GM12878 (cell line): Measurements from ENCODE around the gene TANC1. TPM values are rescaled to one million over a fixed set of nuclear protein-coding genes. Genes with fewer than 3 reads are reported as not detected.

Experiments
- ATAC-seq: fragments of 200-7000 bp; cut with Tn5 transposase; 3 replicates; pipeline ENCODE4 v1.9.1; 2020; ENCODE audit warnings: mild to moderate bottlenecking, moderate library complexity
- BruUV-seq: library from RNA; stranded (reverse); fragments of 400-500 nt; replicated peaks from 2 replicates; lab custom pipeline; 2021; lab: Mats Ljungman, UMichigan
- CTCF ChIA-PET: fragments of 300-600 bp; sonication (Branson Sonifier 250); formaldehyde crosslinking; extraction: SDS; loops from one replicate; lab custom pipeline; 2021; ENCODE audit warnings: inconsistent platforms; lab: Yijun Ruan, JAX
- POLR2A ChIA-PET: fragments of 350-600 bp; formaldehyde crosslinking; extraction: SDS; loops from one replicate; lab custom pipeline; 2021; ENCODE audit warnings: inconsistent platforms; lab: Charles Lee
- RAD21 ChIA-PET: fragments of 300-600 bp; sonication (Branson Sonifier 250); formaldehyde crosslinking; loops from one replicate; lab custom pipeline; 2023; ENCODE audit warnings: antibody characterized with exemption; ENCODE audit not compliant: unreplicated experiment; lab: Charles Lee
- SMC1A ChIA-PET: fragments of 300-600 bp; sonication (Branson Sonifier 250); formaldehyde crosslinking; loops from one replicate; lab custom pipeline; 2023; ENCODE audit not compliant: unreplicated experiment, uncharacterized antibody; lab: Charles Lee
- DNase-seq: peaks from one replicate; pipeline ENCODE4 v3.0.0-alpha.2; 2011; ENCODE audit warnings: low read depth, low spot score
- FAIRE-seq: peaks from 3 replicates; lab custom pipeline; 2011; peaks lifted over from hg19 to GRCh38; lab: Jason Lieb, UNC
- H2AFZ ChIP-seq: 2 replicates; pipeline ENCODE4 v1.6.0; 2011; ENCODE audit warnings: low read depth, low read length, control low read depth; ENCODE audit not compliant: control insufficient read depth
- H3K27ac ChIP-seq: 2 replicates; pipeline ENCODE4 v1.5.1; 2011; ENCODE audit warnings: control low read depth; ENCODE audit not compliant: control insufficient read depth, insufficient read depth
- H3K27me3 ChIP-seq, 2 experiments: replicated peaks in 1 of 2; 2 replicates each; pipeline versions ENCODE4 v1.6.0 to v1.6.1; 2011; ENCODE audit warnings: low read length in 1 of 2; ENCODE audit not compliant: control insufficient read depth in 2 of 2, insufficient read depth in 2 of 2
- H3K36me3 ChIP-seq, 2 experiments: 2 replicates each; pipeline ENCODE4 v1.5.1; 2011; ENCODE audit warnings: low read length in 1 of 2; ENCODE audit not compliant: control insufficient read depth in 2 of 2, insufficient read depth in 2 of 2
- H3K4me1 ChIP-seq: 2 replicates; pipeline ENCODE4 v1.6.1; 2011; ENCODE audit warnings: mild to moderate bottlenecking, low read length, moderate library complexity, mixed read lengths; ENCODE audit not compliant: control insufficient read depth, insufficient read depth
- H3K4me2 ChIP-seq: 2 replicates; pipeline ENCODE4 v1.6.0; 2011; ENCODE audit warnings: control low read depth; ENCODE audit not compliant: control insufficient read depth, insufficient read depth
- H3K4me3 ChIP-seq: fragments of 200-600 bp; sonication (generic); 2 replicates; pipeline ENCODE4 v1.5.1; 2016
- H3K79me2 ChIP-seq: 2 replicates; pipeline ENCODE4 v1.6.0; 2011; ENCODE audit warnings: low read length; ENCODE audit not compliant: control insufficient read depth, insufficient read depth
- H3K9ac ChIP-seq: 2 replicates; pipeline ENCODE4 v1.8.0; 2011; ENCODE audit warnings: low read length, control low read depth, mixed read lengths; ENCODE audit not compliant: control insufficient read depth, insufficient read depth
- H3K9me3 ChIP-seq: replicated peaks from 3 replicates; pipeline ENCODE4 v1.5.1; 2011; ENCODE audit warnings: mild to moderate bottlenecking, low read length; ENCODE audit not compliant: control insufficient read depth, insufficient read depth
- H4K20me1 ChIP-seq: 2 replicates; pipeline ENCODE4 v1.6.0; 2011; ENCODE audit not compliant: control insufficient read depth, insufficient read depth
- ATF2 ChIP-seq: IDR thresholded peaks from 2 replicates; pipeline ENCODE4 v1.6.1; 2012; ENCODE audit warnings: low read length, inconsistent platforms
- CHD1 ChIP-seq: IDR thresholded peaks from 2 replicates; pipeline ENCODE4 v1.6.1; 2012; ENCODE audit warnings: low read depth, low read length, improper control_type of control experiment
- CUX1 ChIP-seq: IDR thresholded peaks from 2 replicates; pipeline ENCODE4 v1.6.1; 2012; ENCODE audit warnings: improper control_type of control experiment, low read depth, low read length; ENCODE audit not compliant: insufficient replicate concordance
- E2F4 ChIP-seq: IDR thresholded peaks from 2 replicates; pipeline ENCODE4 v1.6.1; 2012; ENCODE audit warnings: low read depth, low read length, improper control_type of control experiment
- EGR1 ChIP-seq, 2 experiments: IDR thresholded peaks; 1 replicate in 1 of 2; 2 replicates in 1 of 2; pipeline ENCODE4 v1.6.1; 2011 to 2012; ENCODE audit warnings: low read depth in 2 of 2, low read length in 2 of 2, borderline replicate concordance in 1 of 2, mild to moderate bottlenecking in 1 of 2, moderate library complexity in 1 of 2
- EP300 ChIP-seq, 2 experiments: fragments of 150-350 bp in 1 of 2; IDR thresholded peaks; 2 replicates each; pipeline ENCODE4 v1.6.1; 2011 to 2012; ENCODE audit warnings: low read depth in 2 of 2, low read length in 2 of 2, borderline replicate concordance in 1 of 2, improper control_type of control experiment in 1 of 2, inconsistent platforms in 1 of 2; ENCODE audit not compliant: control insufficient read depth in 1 of 2
- FOS ChIP-seq: IDR thresholded peaks from 3 replicates; pipeline ENCODE4 v1.6.1; 2011; ENCODE audit warnings: borderline replicate concordance; ENCODE audit not compliant: insufficient read length; ENCODE audit errors: extremely low read depth
- HCFC1 ChIP-seq: fragments of 150-350 bp; IDR thresholded peaks from 2 replicates; pipeline ENCODE4 v1.6.1; 2014; ENCODE audit warnings: low read length
- KDM1A ChIP-seq: fragments of 200-600 bp; sonication (generic); IDR thresholded peaks from 2 replicates; pipeline ENCODE4 v1.6.1; 2016; ENCODE audit warnings: borderline replicate concordance
- MXI1 ChIP-seq: fragments of 150-350 bp; IDR thresholded peaks from 2 replicates; pipeline ENCODE4 v1.6.1; 2011; ENCODE audit warnings: low read depth, mild to moderate bottlenecking, inconsistent platforms, low read length, improper control_type of control experiment
- NR2C1 ChIP-seq: fragments of 450-650 bp; IDR thresholded peaks from 2 replicates; pipeline ENCODE4 v1.6.1; 2017; ENCODE audit warnings: antibody characterized with exemption, mild to moderate bottlenecking, moderate library complexity
- NR2F1 ChIP-seq: fragments of 450-650 bp; conservative IDR thresholded peaks from 2 replicates; pipeline ENCODE4 v1.6.1; 2017; ENCODE audit warnings: mild to moderate bottlenecking
- RBBP5 ChIP-seq: fragments of 200-600 bp; sonication (generic); conservative IDR thresholded peaks from 2 replicates; pipeline ENCODE4 v1.6.1; 2016
- SMAD1 ChIP-seq: fragments of 450-650 bp; IDR thresholded peaks from 2 replicates; pipeline ENCODE4 v1.6.1; 2018; ENCODE audit warnings: mild to moderate bottlenecking, low read depth; ENCODE audit not compliant: partially characterized antibody
- YY1 ChIP-seq: IDR thresholded peaks from 2 replicates; pipeline ENCODE4 v1.6.1; 2011; ENCODE audit warnings: low read depth, mild to moderate bottlenecking, low read length
- ZNF207 ChIP-seq: fragments of 450-650 bp; IDR thresholded peaks from 2 replicates; pipeline ENCODE4 v1.6.1; 2014; ENCODE audit warnings: antibody characterized with exemption, mild to moderate bottlenecking, borderline replicate concordance
- ZSCAN29 ChIP-seq: fragments of 450-650 bp; IDR thresholded peaks from 2 replicates; pipeline ENCODE4 v1.6.1; 2017; ENCODE audit warnings: mild to moderate bottlenecking, moderate library complexity
- WGBS: methylation state at CpG from one replicate; pipeline ENCODE4 v1.1.6; 2016; ENCODE audit warnings: low lambda C conversion rate; ENCODE audit not compliant: insufficient replicate concordance, insufficient coverage; ENCODE audit errors: missing lambda C conversion rate; 5-methylcytosine and 5-hydroxymethylcytosine counted together
- in situ Hi-C: fragments of 300-500 bp; cut with MboI; formaldehyde crosslinking; loops from 9 replicates; pipeline ENCODE4 v1.14.3; 2018; ENCODE audit warnings: mixed read lengths
- intact Hi-C: fragments of 100-400 bp; cut with micrococcal nuclease; formaldehyde crosslinking; loops from one replicate; pipeline ENCODE4 v1.14.2; 2022; ENCODE audit not compliant: unreplicated experiment
- polyA plus RNA-seq, 11 experiments: library from polyadenylated mRNA; depleted of rRNA in 4 of 11; unstranded in 6 of 11; stranded (reverse) in 5 of 11; fragments of >200 nt; fragmentation: Nextera tagmentation in 4 of 11; fragmentation: Illumina TruSeq in 1 of 11; extraction: Ambion mirVana in 4 of 11; extraction: Trizol in 1 of 11; gene quantifications; 1 replicate in 1 of 11; 2 replicates in 10 of 11; pipeline versions ENCODE4 v1.2.1 to v1.2.3, GENCODE V29; 2011 to 2016; ENCODE audit warnings: inconsistent platforms in 2 of 11, missing spikeins in 2 of 11, low read depth in 1 of 11
- total RNA-seq, 4 experiments: library from RNA; depleted of rRNA in 3 of 4; stranded (reverse); fragments of >200 nt in 3 of 4; fragmentation: Illumina TruSeq in 1 of 4; extraction: Trizol in 1 of 4; gene quantifications; 2 replicates each; pipeline versions ENCODE4 v1.2.1 to v1.2.3, GENCODE V29; 2013 to 2021

TANC1 gene
- total and polyA plus RNA-seq, 10 of the 15 experiments (the other 5 are each of a cell fraction or from before 2014, with no cell fraction given), result 0.05 to 5.0 (median 0.34) TPM

- RAD21 ChIA-PET, result interaction anchor here (0.6 kb wide), 1 partner anchor 179 kb away, joined by 3 read pairs; no protein-coding TSS in a partner anchor
- SMC1A ChIA-PET, result no interaction called here
- ATAC-seq, result no peak
- DNase-seq, result no peak
- no peaks in the 10 kb centered on the region for H3K27me3 ChIP-seq
- no peaks in the 10 kb centered on the region for H4K20me1 ChIP-seq
- H2AFZ ChIP-seq, result no peak overlapping the region
- POLR2A ChIA-PET, result interaction anchor here (0.7 kb wide), 1 partner anchor 1346 kb away, joined by 3 read pairs; no protein-coding TSS in a partner anchor
- peaks cover 14% of the 10 kb centered on the region for H3K4me1 ChIP-seq
- 67% methylated on average over 4 of the region's 4 CpGs for WGBS
- no peaks in the 10 kb centered on the region for H3K36me3 ChIP-seq
- intact Hi-C loops (no loop called here), in situ Hi-C loops (no loop called here)
- H3K79me2 ChIP-seq, result no peaks in the 10 kb centered on the region
- no peak overlapping the region for H3K27ac ChIP-seq
- BruUV-seq, result no TSS peak
- CTCF ChIA-PET, result no interaction called here
- FAIRE-seq, result no peak
- TF ChIP-seq HCFC1 (no peak), ZSCAN29 (no peak), KDM1A (no peak), ZNF207 (no peak), NR2F1 (no peak), CUX1 (no peak), SMAD1 (no peak), NR2C1 (no peak), FOS (no peak), CHD1 (no peak), MXI1 (no peak), E2F4 (no peak), EGR1 (IDR thresholded peaks at IDR 0.05; ENCODE audit: borderline replicate concordance in 1 of 2, low read depth in 2 of 2, low read length in 2 of 2) (no peak), ATF2 (no peak), YY1 (no peak), EP300 (IDR thresholded peaks at IDR 0.05; ENCODE audit: borderline replicate concordance in 1 of 2, control insufficient read depth in 1 of 2, low read depth in 2 of 2, low read length in 2 of 2) (no peak), RBBP5 (no peak)
- H3K4me2 ChIP-seq, result no peak overlapping the region
- no peaks in the 10 kb centered on the region for H3K9me3 ChIP-seq
- H3K4me3 ChIP-seq, result no peak overlapping the region
- H3K9ac ChIP-seq, result no peak overlapping the region
Measured at GRCh38 chr2:159086826-159087225, 118.4 kb downstream of the TANC1 start.
